K562 (cell line): ENCODE measurements around the gene GNG5. TPM values are rescaled to one million over a fixed set of nuclear protein-coding genes. Genes with fewer than 3 reads are reported as not detected.

Experiments
- ATAC-seq: fragments of 200-7000 bp; cut with Tn5 transposase; 3 replicates; pipeline ENCODE4 v1.9.1; 2020; ENCODE audit warnings: moderate library complexity
- BruUV-seq: library from RNA; stranded (reverse); fragments of 400-500 nt; replicated peaks from 2 replicates; lab custom pipeline; 2021; lab: Mats Ljungman, UMichigan
- CTCF ChIA-PET: fragments of 300-600 bp; formaldehyde crosslinking; extraction: SDS; loops from one replicate; lab custom pipeline; 2021; ENCODE audit warnings: low intra/inter-chr PET ratio; lab: Yijun Ruan, JAX
- POLR2A ChIA-PET: fragments of 300-600, 350-650 bp; sonication (Branson Sonifier 250); formaldehyde crosslinking; extraction: SDS; loops from one replicate; lab custom pipeline; 2021; ENCODE audit warnings: antibody characterized with exemption, inconsistent platforms; lab: Yijun Ruan, JAX
- DNase-seq, 4 experiments: peaks; one replicate each; pipeline versions ENCODE4 v3.0.0 to v3.0.0-alpha.2; 2011 to 2018; ENCODE audit warnings: low spot score in 3 of 4, mixed read lengths in 3 of 4; ENCODE audit errors: extremely low read depth in 1 of 4
- FAIRE-seq: peaks from 2 replicates; lab custom pipeline; 2011; peaks lifted over from hg19 to GRCh38; lab: Jason Lieb, UNC
- H2AFZ ChIP-seq: 2 replicates; pipeline ENCODE4 v1.6.0; 2011; ENCODE audit warnings: low read depth, low read length, control low read depth, inconsistent platforms
- H3K27ac ChIP-seq: fragments of 200-600 bp; 3 replicates; pipeline ENCODE4 v1.8.0; 2011; ENCODE audit warnings: low read depth, mild to moderate bottlenecking, control low read depth, inconsistent platforms, low read length, moderate library complexity, mixed read lengths; ENCODE audit errors: extremely low read depth
- H3K27me3 ChIP-seq, 2 experiments: fragments of 300-600 bp in 1 of 2; 2 replicates in 1 of 2; 3 replicates in 1 of 2; pipeline versions ENCODE4 v1.6.0 to v1.8.0; 2011; ENCODE audit warnings: inconsistent platforms in 2 of 2, low read length in 2 of 2, mild to moderate bottlenecking in 1 of 2, mixed read lengths in 1 of 2, moderate library complexity in 1 of 2; ENCODE audit not compliant: control insufficient read depth in 2 of 2, insufficient read depth in 2 of 2
- H3K36me3 ChIP-seq: fragments of 300-600 bp; 3 replicates; pipeline ENCODE4 v1.8.0; 2011; ENCODE audit warnings: mild to moderate bottlenecking, low read length, inconsistent platforms; ENCODE audit not compliant: control insufficient read depth, insufficient read depth
- H3K4me1 ChIP-seq, 2 experiments: fragments of 200-600 bp in 1 of 2; replicated peaks in 1 of 2; 2 replicates in 1 of 2; 3 replicates in 1 of 2; pipeline versions ENCODE4 v1.5.1 to v1.8.0; 2011; ENCODE audit warnings: inconsistent platforms in 2 of 2, low read length in 2 of 2, mild to moderate bottlenecking in 1 of 2, mixed read lengths in 1 of 2, moderate library complexity in 1 of 2; ENCODE audit not compliant: control insufficient read depth in 2 of 2, insufficient read depth in 2 of 2
- H3K4me2 ChIP-seq: 2 replicates; pipeline ENCODE4 v1.6.1; 2011; ENCODE audit warnings: low read length, control low read depth, inconsistent platforms, mixed read lengths; ENCODE audit not compliant: insufficient read depth
- H3K4me3 ChIP-seq: fragments of 200-600 bp; sonication (generic), shearing (Covaris generic); 2 replicates; pipeline ENCODE4 v1.5.1; 2016; ENCODE audit warnings: control low read depth, inconsistent platforms
- H3K79me2 ChIP-seq: fragments of 200-600 bp; 3 replicates; pipeline ENCODE4 v1.8.0; 2011; ENCODE audit warnings: low read length, inconsistent platforms; ENCODE audit not compliant: control insufficient read depth, insufficient read depth
- H3K9ac ChIP-seq, 2 experiments: 2 replicates each; pipeline versions ENCODE4 v1.6.0 to v1.6.1; 2011; ENCODE audit warnings: low read depth in 2 of 2, low read length in 2 of 2, control low read depth in 1 of 2, inconsistent platforms in 1 of 2, mild to moderate bottlenecking in 1 of 2, mixed read lengths in 1 of 2; ENCODE audit not compliant: insufficient read depth in 1 of 2
- H3K9me1 ChIP-seq: one replicate; pipeline ENCODE4 v1.6.0; 2011; ENCODE audit warnings: inconsistent platforms, mild to moderate bottlenecking, low read length, moderate library complexity; ENCODE audit not compliant: control insufficient read depth, insufficient read depth
- H3K9me3 ChIP-seq: replicated peaks from 2 replicates; pipeline ENCODE4 v1.5.1; 2011; ENCODE audit warnings: low read depth, low read length, inconsistent platforms; ENCODE audit not compliant: control insufficient read depth, insufficient read depth
- H4K20me1 ChIP-seq: replicated peaks from 2 replicates; pipeline ENCODE4 v1.6.1; 2011; ENCODE audit warnings: low read length, inconsistent platforms, mixed read lengths; ENCODE audit not compliant: control insufficient read depth, insufficient read depth
- CEBPB ChIP-seq: fragments of 450-650 bp; IDR thresholded peaks from 2 replicates; pipeline ENCODE4 v1.6.1; 2016; ENCODE audit warnings: missing genetic modification characterization, missing compliant biosample characterization
- CEBPG ChIP-seq, 3 experiments: fragments of 200-800 bp in 1 of 3; sonication (Bioruptor generic) in 1 of 3; sonication (generic) in 1 of 3; formaldehyde crosslinking in 1 of 3; IDR thresholded peaks in 2 of 3; conservative IDR thresholded peaks in 1 of 3; 2 replicates each; pipeline versions ENCODE4 v1.6.1 to v1.8.0; 2016 to 2022; ENCODE audit warnings: missing compliant biosample characterization in 2 of 3, missing genetic modification characterization in 2 of 3, mild to moderate bottlenecking in 1 of 3, missing genetic modification reagents in 1 of 3
- GTF2E2 ChIP-seq: fragments of 200-800 bp; sonication (Bioruptor generic); IDR thresholded peaks from 2 replicates; pipeline ENCODE4 v1.6.1; 2016; ENCODE audit warnings: missing genetic modification characterization, missing compliant biosample characterization
- JUNB ChIP-seq: fragments of 450-650 bp; formaldehyde crosslinking; conservative IDR thresholded peaks from 2 replicates; pipeline ENCODE4 v1.4.0; 2020; ENCODE audit warnings: mild to moderate bottlenecking
- NR1H2 ChIP-seq: sonication (generic); formaldehyde crosslinking; IDR thresholded peaks from 2 replicates; pipeline ENCODE4 v1.4.0; 2020; ENCODE audit warnings: mild to moderate bottlenecking, missing genetic modification reagents
- RFX5 ChIP-seq: IDR thresholded peaks from 2 replicates; pipeline ENCODE4 v1.6.1; 2011; ENCODE audit warnings: low read depth, mild to moderate bottlenecking, improper control_type of control experiment, low read length
- TCFL5 ChIP-seq: fragments of 250-450 bp; sonication (Bioruptor Pico); conservative IDR thresholded peaks from 2 replicates; pipeline ENCODE4 v1.6.1; 2021; ENCODE audit warnings: mild to moderate bottlenecking, moderate library complexity, matching md5 sums
- WGBS: fragments of 100-300 bp; shearing (Covaris generic); methylation state at CpG from one replicate; pipeline ENCODE4 v1.1.6; 2016; ENCODE audit warnings: low coverage, mixed read lengths; ENCODE audit not compliant: insufficient coverage; ENCODE audit errors: missing lambda C conversion rate; 5-methylcytosine and 5-hydroxymethylcytosine counted together
- in situ Hi-C: fragments of 300-500 bp; cut with MboI; formaldehyde crosslinking; loops from 4 replicates; pipeline ENCODE4 v1.15.0; 2018; ENCODE audit warnings: inconsistent platforms, mixed read lengths
- intact Hi-C: fragments of 100-400 bp; cut with micrococcal nuclease; formaldehyde crosslinking; loops from 2 replicates; pipeline ENCODE4 v1.14.2; 2022
- polyA plus RNA-seq, 8 experiments: library from polyadenylated mRNA; depleted of rRNA in 4 of 8; stranded (reverse) in 5 of 8; unstranded in 3 of 8; fragments of >200 nt; fragmentation: Nextera tagmentation in 2 of 8; fragmentation: Illumina TruSeq in 1 of 8; extraction: Ambion mirVana in 2 of 8; extraction: Trizol in 1 of 8; gene quantifications; 2 replicates each; pipeline versions ENCODE4 v1.2.1 to v1.2.3, GENCODE V29; 2011 to 2014; ENCODE audit warnings: inconsistent platforms in 1 of 8, missing spikeins in 1 of 8
- total RNA-seq, 7 experiments: library from RNA; depleted of rRNA in 6 of 7; stranded (reverse); fragments of >200 nt in 6 of 7; fragmentation: Illumina TruSeq in 2 of 7; extraction: Trizol in 2 of 7; gene quantifications; 2 replicates each; pipeline versions ENCODE4 v1.2.1 to v1.2.3, GENCODE V29; 2011 to 2021; ENCODE audit warnings: low replicate concordance in 1 of 7
- TF ChIP-seq, protein P1 (sequence below): fragments of 250-450 bp; sonication (Bioruptor Pico); IDR thresholded peaks from 2 replicates; pipeline ENCODE4 v1.8.0; 2022; ENCODE audit warnings: moderate library complexity, mild to moderate bottlenecking, inconsistent platforms
- TF ChIP-seq, protein P2 (sequence below): fragments of 450-650 bp; IDR thresholded peaks from 2 replicates; pipeline ENCODE4 v1.6.1; 2016

Gene GNG5
- total and polyA plus RNA-seq, 9 of the 15 experiments (the other 6 are each of a cell fraction or from before 2014, with no cell fraction given): 61.9 to 243 (median 150) TPM

DNA sequence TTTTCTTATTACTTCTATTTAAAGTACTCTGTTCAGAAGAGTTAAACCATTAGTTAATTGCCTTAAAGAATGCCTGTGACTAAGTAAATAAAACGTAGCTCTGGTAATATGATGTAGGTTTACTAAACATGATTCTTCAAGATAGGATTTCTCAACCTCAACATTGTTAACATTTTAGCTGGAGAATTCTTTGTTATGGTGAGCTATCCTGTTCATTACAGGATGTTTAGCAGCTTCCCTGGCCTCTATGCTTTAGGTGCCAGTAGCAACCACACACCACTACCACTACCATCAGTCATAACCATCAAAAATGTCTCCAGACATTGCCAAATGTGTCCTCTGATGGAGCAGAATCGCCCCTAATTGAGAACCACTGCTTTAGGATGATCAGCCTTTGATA is 16.6 kb downstream of the GNG5 start:
- CTCF ChIA-PET: no interaction called here
- Histone ChIP-seq H3K9me1 (no peaks in the 10 kb centered on the region), H3K4me1 (no peaks in the 10 kb centered on the region), H3K27me3 (no peaks in the 10 kb centered on the region), H3K36me3 (peaks cover 76% of the 10 kb centered on the region), H4K20me1 (no peaks in the 10 kb centered on the region), H3K9me3 (no peaks in the 10 kb centered on the region), H3K4me2 (no peak overlapping the region), H3K4me3 (no peak overlapping the region), H3K27ac (no peak overlapping the region), H3K9ac (no peak overlapping the region), H2AFZ (no peak overlapping the region), H3K79me2 (peaks cover 25% of the 10 kb centered on the region; the same call in 2 of the 3 replicates)
- DNase-seq (no peak), ATAC-seq (no peak), FAIRE-seq (no peak)
- in situ Hi-C loops: no loop called here
- no TSS peak for BruUV-seq
- POLR2A ChIA-PET: interaction anchor here (0.9 to 2.5 kb wide), 3 partner anchors 9 to 16 kb away, joined by 3 to 14 read pairs (median 5); partner anchors contain the start of genes GNG5 and SPATA1
- intact Hi-C loops: no loop called here
- TF ChIP-seq GTF2E2 (tag) (no peak), TCFL5 (CRISPR knock-in tag) (no peak), RFX5 (no peak)
- TF ChIP-seq, protein P1, sequence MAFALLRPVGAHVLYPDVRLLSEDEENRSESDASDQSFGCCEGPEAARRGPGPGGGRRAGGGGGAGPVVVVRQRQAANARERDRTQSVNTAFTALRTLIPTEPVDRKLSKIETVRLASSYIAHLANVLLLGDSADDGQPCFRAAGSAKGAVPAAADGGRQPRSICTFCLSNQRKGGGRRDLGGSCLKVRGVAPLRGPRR (CRISPR knock-in tag): no peak
- 92% methylated on average over 2 of the region's 2 CpGs for WGBS

DNA sequence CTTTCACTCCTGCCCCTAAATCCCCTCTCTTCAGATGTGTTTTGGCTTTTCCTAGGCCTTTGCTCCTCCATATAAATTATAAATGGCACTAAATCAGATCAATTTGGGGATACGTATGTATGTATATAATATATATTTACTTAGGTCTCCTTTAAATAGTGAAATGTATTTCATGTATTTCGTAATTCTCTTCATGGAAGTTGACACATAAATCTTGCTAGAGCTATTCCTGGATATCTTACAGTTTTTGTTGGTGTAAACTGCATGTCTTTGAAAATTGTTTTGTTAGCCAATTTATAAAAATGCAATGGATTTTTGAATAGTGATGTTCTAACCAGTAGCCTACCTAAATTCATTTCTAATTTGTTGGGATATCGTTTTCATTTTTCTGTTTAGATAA is 18.3 kb downstream of the GNG5 start:
- peaks cover 35% of the 10 kb centered on the region; the same call in 2 of the 3 replicates for H3K79me2 ChIP-seq
- intact Hi-C loops: no loop called here
- TF ChIP-seq NR1H2 (CRISPR knock-in tag): no peak
- TF ChIP-seq CEBPG (CRISPR knock-in tag; IDR thresholded peaks at IDR 0.05): no peak
- TF ChIP-seq CEBPG (tag; conservative IDR thresholded peaks at IDR 0.05 in 1 of 2, IDR thresholded peaks at IDR 0.05 in 1 of 2): peak; percentile 36 to 43; a peak in 1 of 4 replicates
- TF ChIP-seq JUNB (CRISPR knock-in tag): no peak
- TF ChIP-seq, protein P2, sequence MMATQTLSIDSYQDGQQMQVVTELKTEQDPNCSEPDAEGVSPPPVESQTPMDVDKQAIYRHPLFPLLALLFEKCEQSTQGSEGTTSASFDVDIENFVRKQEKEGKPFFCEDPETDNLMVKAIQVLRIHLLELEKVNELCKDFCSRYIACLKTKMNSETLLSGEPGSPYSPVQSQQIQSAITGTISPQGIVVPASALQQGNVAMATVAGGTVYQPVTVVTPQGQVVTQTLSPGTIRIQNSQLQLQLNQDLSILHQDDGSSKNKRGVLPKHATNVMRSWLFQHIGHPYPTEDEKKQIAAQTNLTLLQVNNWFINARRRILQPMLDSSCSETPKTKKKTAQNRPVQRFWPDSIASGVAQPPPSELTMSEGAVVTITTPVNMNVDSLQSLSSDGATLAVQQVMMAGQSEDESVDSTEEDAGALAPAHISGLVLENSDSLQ: no peak
- peak; percentile 39; the same call in 1 of the 2 replicates for TF ChIP-seq CEBPB (tag)
- TF ChIP-seq, all 486 proteins: peak for 2
- WGBS: 82% methylated on average over 3 of the region's 3 CpGs
- no peak overlapping the region for H3K4me3 ChIP-seq
- no peak overlapping the region for H3K9ac ChIP-seq
- BruUV-seq: no TSS peak
- H3K9me1 ChIP-seq: no peaks in the 10 kb centered on the region
- peaks cover 74% of the 10 kb centered on the region for H3K36me3 ChIP-seq
- no peaks in the 10 kb centered on the region for H3K27me3 ChIP-seq
- in situ Hi-C loops: no loop called here
- POLR2A ChIA-PET: interaction anchor here (1.2 kb wide), 1 partner anchor 8 kb away, joined by 4 read pairs; no protein-coding TSS in a partner anchor
- no peaks in the 10 kb centered on the region for H4K20me1 ChIP-seq
- H3K27ac ChIP-seq: no peak overlapping the region
- no peak for FAIRE-seq
- H2AFZ ChIP-seq: no peak overlapping the region
- no peaks in the 10 kb centered on the region for H3K4me1 ChIP-seq
- ATAC-seq: no peak
- DNase-seq: no peak
- H3K9me3 ChIP-seq: no peaks in the 10 kb centered on the region
- CTCF ChIA-PET: no interaction called here
- H3K4me2 ChIP-seq: no peak overlapping the region
